ENCODE measurements around the gene SLC27A3.
"Not testable (repeated sequence)": the region's sequence is repeated elsewhere in the genome, so short reads cannot be mapped to it uniquely, and the experiment has no call there.

SLC27A3 gene

GRCh38 chr1:153780551-153780950 lies 5.3 kb downstream of the SLC27A3 start:
- Histone ChIP-seq H3K9ac (ENCODE audit: low read length) (no peak overlapping the region), H3K9me3 (ENCODE audit: insufficient read depth, low read length) (no peaks in the 10 kb centered on the region), H3K4me3 (ENCODE audit: insufficient read depth, low read length, poor library complexity, severe bottlenecking) (no peak overlapping the region), H3K27ac (ENCODE audit: low read depth, low read length) (no peak overlapping the region), H2AFZ (ENCODE audit: low read depth, low read length, severe bottlenecking) (no peak overlapping the region), H3K27me3 (ENCODE audit: low read length) (no peaks in the 10 kb centered on the region), H3K79me2 (ENCODE audit: insufficient read depth, low read length) (no peaks in the 10 kb centered on the region), H3K9me2 (replicated peaks; ENCODE audit: insufficient read depth, low read length) (no peaks in the 10 kb centered on the region), H3K4me2 (ENCODE audit: low read depth, low read length, poor library complexity, severe bottlenecking) (no peak overlapping the region), H3F3A (ENCODE audit: insufficient read depth) (peaks cover 4% of the 10 kb centered on the region; the same call in 1 of the 2 replicates), H4K20me1 (ENCODE audit: low read depth, low read length) (no peaks in the 10 kb centered on the region), H3K36me3 (ENCODE audit: low read length) (no peaks in the 10 kb centered on the region)
- TF ChIP-seq EZH2phosphoT487 (conservative IDR thresholded peaks at IDR 0.05; ENCODE audit: low read length) (no peak), CTCF (IDR thresholded peaks at IDR 0.05; ENCODE audit: insufficient read depth, low read length, poor library complexity, severe bottlenecking) (no peak)

GRCh38 chr1:153782648-153783047 lies 7.4 kb downstream of the SLC27A3 start:
- H3F3A ChIP-seq (ENCODE audit: insufficient read depth); H3K36me3 ChIP-seq (ENCODE audit: low read length); H3K9me3 ChIP-seq (ENCODE audit: insufficient read depth, low read length); H2AFZ ChIP-seq (ENCODE audit: low read depth, low read length, severe bottlenecking); H3K79me2 ChIP-seq (ENCODE audit: insufficient read depth, low read length); H3K9me2 ChIP-seq (replicated peaks; ENCODE audit: insufficient read depth, low read length); H4K20me1 ChIP-seq (ENCODE audit: low read depth, low read length); H3K27ac ChIP-seq (ENCODE audit: low read depth, low read length); H3K27me3 ChIP-seq (ENCODE audit: low read length): not testable (repeated sequence)
- Histone ChIP-seq H3K4me3 (ENCODE audit: insufficient read depth, low read length, poor library complexity, severe bottlenecking) (peak overlapping the region; percentile 61), H3K9ac (ENCODE audit: low read length) (peak overlapping the region; percentile 79), H3K4me2 (ENCODE audit: low read depth, low read length, poor library complexity, severe bottlenecking) (peak overlapping the region; percentile 86)

GRCh38 chr1:153783233-153784190 lies 8.3 kb downstream of the SLC27A3 start:
- Histone ChIP-seq H2AFZ (ENCODE audit: low read depth, low read length, severe bottlenecking) (peak overlapping the region; percentile 92), H3K9me3 (ENCODE audit: insufficient read depth, low read length) (peaks cover 7% of the 10 kb centered on the region), H3K79me2 (ENCODE audit: insufficient read depth, low read length) (no peaks in the 10 kb centered on the region), H3K36me3 (ENCODE audit: low read length) (no peaks in the 10 kb centered on the region), H3K4me3 (ENCODE audit: insufficient read depth, low read length, poor library complexity, severe bottlenecking) (peak overlapping the region; percentile 61), H4K20me1 (ENCODE audit: low read depth, low read length) (no peaks in the 10 kb centered on the region), H3F3A (ENCODE audit: insufficient read depth) (peaks cover 4% of the 10 kb centered on the region; the same call in 1 of the 2 replicates), H3K9me2 (replicated peaks; ENCODE audit: insufficient read depth, low read length) (no peaks in the 10 kb centered on the region), H3K27ac (ENCODE audit: low read depth, low read length) (peak overlapping the region; percentile 61), H3K4me2 (ENCODE audit: low read depth, low read length, poor library complexity, severe bottlenecking) (peak overlapping the region; percentile 86), H3K27me3 (ENCODE audit: low read length) (no peaks in the 10 kb centered on the region), H3K9ac (ENCODE audit: low read length) (peak overlapping the region; percentile 79)
- no peak for TF ChIP-seq EZH2phosphoT487 (conservative IDR thresholded peaks at IDR 0.05; ENCODE audit: low read length)
- TF ChIP-seq CTCF (IDR thresholded peaks at IDR 0.05; ENCODE audit: insufficient read depth, low read length, poor library complexity, severe bottlenecking), result no peak

Measured in SU-DHL-6 (cell line).